NCI-H2196 treated with DMSO at 0.1 percent for 48 hours (cell line): ENCODE data around the gene ADGRG1.

Experiments
- DNase-seq: peaks from one replicate; lab custom pipeline; 2025; ENCODE audit not compliant: unreplicated experiment; lab: John Stamatoyannopoulos, UW

The ADGRG1 gene

GRCh38 chr16:57648581-57649442 lies 20.4 kb downstream of the ADGRG1 start:
- peak; percentile 29 for DNase-seq

- DNase-seq, result no peak
Measured at GRCh38 chr16:57649443-57649751, 21.0 kb downstream of the ADGRG1 start.

GRCh38 chr16:57649846-57650245 lies 21.4 kb downstream of the ADGRG1 start:
- DNase-seq, result no peak

GRCh38 chr16:57651344-57652333 lies 23.2 kb downstream of the ADGRG1 start:
- DNase-seq, result no peak

GRCh38 chr16:57652695-57653471 lies 24.5 kb downstream of the ADGRG1 start:
- DNase-seq, result no peak

GRCh38 chr16:57653936-57654335 lies 25.5 kb downstream of the ADGRG1 start:
- DNase-seq, result no peak

GRCh38 chr16:57656342-57656955 lies 28.0 kb downstream of the ADGRG1 start:
- no peak for DNase-seq

- DNase-seq, result no peak
Measured at GRCh38 chr16:57657228-57657627, 28.8 kb downstream of the ADGRG1 start.

- DNase-seq, result no peak
Measured at GRCh38 chr16:57658130-57658877, 29.9 kb downstream of the ADGRG1 start.

- DNase-seq, result no peak
Measured at GRCh38 chr16:57658878-57659674, 30.6 kb downstream of the ADGRG1 start.

GRCh38 chr16:57660715-57661463 lies 32.5 kb downstream of the ADGRG1 start:
- no peak for DNase-seq

- no peak for DNase-seq
Measured at GRCh38 chr16:57661510-57661909, 33.1 kb downstream of the ADGRG1 start.

- no peak for DNase-seq
Measured at GRCh38 chr16:57661936-57662906, 33.8 kb downstream of the ADGRG1 start.

GRCh38 chr16:57663436-57663835 lies 35.0 kb downstream of the ADGRG1 start:
- no peak for DNase-seq

- no peak for DNase-seq
Measured at GRCh38 chr16:57663917-57664661, 35.7 kb downstream of the ADGRG1 start.

GRCh38 chr16:57664662-57665025 lies 36.2 kb downstream of the ADGRG1 start:
- no peak for DNase-seq

GRCh38 chr16:57665541-57665940 lies 37.1 kb downstream of the ADGRG1 start:
- DNase-seq, result no peak
